WTC11 (cell line): ENCODE data around the gene GIPC3. TPM values are rescaled to one million over a fixed set of nuclear protein-coding genes. Genes with fewer than 3 reads are reported as not detected.

Experiments used
- ATAC-seq: fragments of 200-7000 bp; cut with Tn5 transposase; 2 replicates; pipeline ENCODE4 v1.10.0; 2021; ENCODE audit warnings: mild to moderate bottlenecking, moderate library complexity
- CTCF ChIA-PET: fragments of 300-600 bp; sonication (Branson Sonifier 250); formaldehyde crosslinking; loops from one replicate; lab custom pipeline; 2021; ENCODE audit warnings: antibody characterized with exemption; lab: Charles Lee
- POLR2A ChIA-PET: fragments of 350-600 bp; sonication (Branson Sonifier 250); formaldehyde crosslinking; loops from one replicate; lab custom pipeline; 2021; ENCODE audit warnings: antibody characterized with exemption; lab: Charles Lee
- DNase-seq: peaks from one replicate; pipeline ENCODE4 v3.0.0; 2021; ENCODE audit warnings: low spot score
- H3K27ac Mint-ChIP-seq: 2 replicates; pipeline ENCODE4 v1.8.0; 2021; ENCODE audit warnings: mixed read lengths
- H3K27me3 Mint-ChIP-seq: 2 replicates; pipeline ENCODE4 v1.8.0; 2021; ENCODE audit warnings: low read depth, mild to moderate bottlenecking, moderate library complexity, mixed read lengths
- H3K36me3 Mint-ChIP-seq: 2 replicates; pipeline ENCODE4 v1.8.0; 2021; ENCODE audit warnings: mixed read lengths
- H3K4me1 Mint-ChIP-seq: 2 replicates; pipeline ENCODE4 v1.8.0; 2022; ENCODE audit warnings: mixed read lengths
- H3K4me3 Mint-ChIP-seq: 2 replicates; pipeline ENCODE4 v1.8.0; 2021; ENCODE audit warnings: mild to moderate bottlenecking, moderate library complexity, mixed read lengths
- H3K9me3 Mint-ChIP-seq: 2 replicates; pipeline ENCODE4 v1.8.0; 2021; ENCODE audit warnings: mixed read lengths
- ATF1 ChIP-seq: sonication (generic); formaldehyde crosslinking; IDR thresholded peaks from 2 replicates; pipeline ENCODE4 v1.8.1; 2023; ENCODE audit warnings: mild to moderate bottlenecking, moderate library complexity, missing genetic modification reagents
- CBFB ChIP-seq: sonication (generic); formaldehyde crosslinking; IDR thresholded peaks from 2 replicates; pipeline ENCODE4 v1.8.1; 2022; ENCODE audit warnings: mild to moderate bottlenecking, low read depth, missing genetic modification reagents
- FOXK1 ChIP-seq: sonication (generic); formaldehyde crosslinking; IDR thresholded peaks from 2 replicates; pipeline ENCODE4 v1.8.0; 2022; ENCODE audit warnings: mild to moderate bottlenecking, moderate library complexity, missing genetic modification reagents
- FOXP1 ChIP-seq: sonication (generic); formaldehyde crosslinking; IDR thresholded peaks from 2 replicates; pipeline ENCODE4 v1.8.0; 2022; ENCODE audit warnings: missing genetic modification reagents, mild to moderate bottlenecking, moderate library complexity, borderline replicate concordance
- GABPB1 ChIP-seq: sonication (generic); formaldehyde crosslinking; IDR thresholded peaks from 2 replicates; pipeline ENCODE4 v1.8.1; 2023; ENCODE audit warnings: mild to moderate bottlenecking, missing genetic modification reagents
- GTF2I ChIP-seq: fragments of 250-450 bp; sonication (Bioruptor Pico); conservative IDR thresholded peaks from 2 replicates; pipeline ENCODE4 v1.4.0; 2021; ENCODE audit warnings: mild to moderate bottlenecking
- KAT7 ChIP-seq: sonication (generic); formaldehyde crosslinking; IDR thresholded peaks from 2 replicates; pipeline ENCODE4 v1.8.1; 2023; ENCODE audit warnings: missing genetic modification reagents, mild to moderate bottlenecking, borderline replicate concordance
- NR1H2 ChIP-seq: sonication (generic); formaldehyde crosslinking; IDR thresholded peaks from 2 replicates; pipeline ENCODE4 v1.9.0; 2021; ENCODE audit warnings: mild to moderate bottlenecking, moderate library complexity, missing genetic modification reagents
- NR3C1 ChIP-seq: sonication (generic); formaldehyde crosslinking; conservative IDR thresholded peaks from 2 replicates; pipeline ENCODE4 v1.8.1; 2023; ENCODE audit warnings: low read depth, mild to moderate bottlenecking, missing genetic modification reagents
- RELA ChIP-seq: sonication (generic); formaldehyde crosslinking; IDR thresholded peaks from 2 replicates; pipeline ENCODE4 v1.8.1; 2022; ENCODE audit warnings: missing genetic modification reagents, mild to moderate bottlenecking, borderline replicate concordance
- ZNF219 ChIP-seq: sonication (generic); formaldehyde crosslinking; IDR thresholded peaks from 2 replicates; pipeline ENCODE4 v1.8.0; 2023; ENCODE audit warnings: missing genetic modification reagents, mild to moderate bottlenecking, borderline replicate concordance
- total RNA-seq: library from RNA; stranded (reverse); gene quantifications from 3 replicates; pipeline ENCODE4 v1.2.3, GENCODE V29; 2021
- TF ChIP-seq, protein P1 (sequence below): sonication (generic); formaldehyde crosslinking; IDR thresholded peaks from 2 replicates; pipeline ENCODE4 v1.8.1; 2023; ENCODE audit warnings: mild to moderate bottlenecking, missing genetic modification reagents, moderate library complexity
- TF ChIP-seq, protein P2 (sequence below): sonication (generic); formaldehyde crosslinking; IDR thresholded peaks from 2 replicates; pipeline ENCODE4 v1.8.0; 2023; ENCODE audit warnings: mild to moderate bottlenecking, missing genetic modification reagents
- TF ChIP-seq, protein P3 (sequence below): sonication (generic); formaldehyde crosslinking; IDR thresholded peaks from 2 replicates; pipeline ENCODE4 v1.8.0; 2022; ENCODE audit warnings: mild to moderate bottlenecking, missing genetic modification reagents
- TF ChIP-seq, protein P4 (sequence below): sonication (generic); formaldehyde crosslinking; IDR thresholded peaks from 2 replicates; pipeline ENCODE4 v1.8.0; 2022; ENCODE audit warnings: missing genetic modification reagents
- TF ChIP-seq, protein P5 (sequence below): sonication (generic); formaldehyde crosslinking; IDR thresholded peaks from 2 replicates; pipeline ENCODE4 v1.8.1; 2023; ENCODE audit warnings: mild to moderate bottlenecking, missing genetic modification reagents
- TF ChIP-seq, protein P6 (sequence below): sonication (generic); formaldehyde crosslinking; IDR thresholded peaks from 2 replicates; pipeline ENCODE4 v1.8.1; 2022; ENCODE audit warnings: missing genetic modification reagents, borderline replicate concordance
- TF ChIP-seq, protein P7 (sequence below): fragments of 250-450 bp; sonication (Bioruptor Pico); IDR thresholded peaks from 2 replicates; pipeline ENCODE4 v1.8.0; 2021; ENCODE audit warnings: mild to moderate bottlenecking
- TF ChIP-seq, protein P8 (sequence below): fragments of 250-450 bp; sonication (Bioruptor Pico); IDR thresholded peaks from 2 replicates; pipeline ENCODE4 v1.9.0; 2021; ENCODE audit warnings: mild to moderate bottlenecking, borderline replicate concordance

The GIPC3 gene
- total RNA-seq, 1 experiment from 2014 or later = 1.0 TPM

DNA sequence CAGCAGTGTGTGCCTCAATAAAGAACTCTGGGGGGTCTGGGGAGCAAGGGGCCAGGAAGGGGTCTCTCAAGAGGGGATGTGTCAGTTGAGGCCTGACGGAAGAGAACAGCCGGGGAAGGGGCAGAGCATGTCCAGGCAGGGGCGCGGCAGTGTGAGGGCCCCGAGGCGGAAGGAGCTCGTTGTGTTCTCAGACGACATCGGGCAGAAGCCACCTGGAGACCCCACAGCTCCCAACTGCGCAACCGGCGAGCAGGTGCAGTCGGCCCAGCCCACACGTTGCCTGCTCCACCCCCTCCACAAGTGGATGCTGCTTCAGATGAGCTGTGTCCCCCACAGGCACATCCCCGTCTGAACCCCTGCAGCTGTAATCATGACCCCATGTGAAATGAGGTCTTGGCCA lies 36.4 kb downstream of the GIPC3 start (continued):
- TF ChIP-seq ATF1 (CRISPR knock-in tag) (no peak), FOXP1 (no peak), RELA (CRISPR knock-in tag) (no peak), NR1H2 (CRISPR knock-in tag) (no peak)
- TF ChIP-seq, protein P1, sequence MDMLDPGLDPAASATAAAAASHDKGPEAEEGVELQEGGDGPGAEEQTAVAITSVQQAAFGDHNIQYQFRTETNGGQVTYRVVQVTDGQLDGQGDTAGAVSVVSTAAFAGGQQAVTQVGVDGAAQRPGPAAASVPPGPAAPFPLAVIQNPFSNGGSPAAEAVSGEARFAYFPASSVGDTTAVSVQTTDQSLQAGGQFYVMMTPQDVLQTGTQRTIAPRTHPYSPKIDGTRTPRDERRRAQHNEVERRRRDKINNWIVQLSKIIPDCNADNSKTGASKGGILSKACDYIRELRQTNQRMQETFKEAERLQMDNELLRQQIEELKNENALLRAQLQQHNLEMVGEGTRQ (CRISPR knock-in tag) = no peak
- TF ChIP-seq, protein P2, sequence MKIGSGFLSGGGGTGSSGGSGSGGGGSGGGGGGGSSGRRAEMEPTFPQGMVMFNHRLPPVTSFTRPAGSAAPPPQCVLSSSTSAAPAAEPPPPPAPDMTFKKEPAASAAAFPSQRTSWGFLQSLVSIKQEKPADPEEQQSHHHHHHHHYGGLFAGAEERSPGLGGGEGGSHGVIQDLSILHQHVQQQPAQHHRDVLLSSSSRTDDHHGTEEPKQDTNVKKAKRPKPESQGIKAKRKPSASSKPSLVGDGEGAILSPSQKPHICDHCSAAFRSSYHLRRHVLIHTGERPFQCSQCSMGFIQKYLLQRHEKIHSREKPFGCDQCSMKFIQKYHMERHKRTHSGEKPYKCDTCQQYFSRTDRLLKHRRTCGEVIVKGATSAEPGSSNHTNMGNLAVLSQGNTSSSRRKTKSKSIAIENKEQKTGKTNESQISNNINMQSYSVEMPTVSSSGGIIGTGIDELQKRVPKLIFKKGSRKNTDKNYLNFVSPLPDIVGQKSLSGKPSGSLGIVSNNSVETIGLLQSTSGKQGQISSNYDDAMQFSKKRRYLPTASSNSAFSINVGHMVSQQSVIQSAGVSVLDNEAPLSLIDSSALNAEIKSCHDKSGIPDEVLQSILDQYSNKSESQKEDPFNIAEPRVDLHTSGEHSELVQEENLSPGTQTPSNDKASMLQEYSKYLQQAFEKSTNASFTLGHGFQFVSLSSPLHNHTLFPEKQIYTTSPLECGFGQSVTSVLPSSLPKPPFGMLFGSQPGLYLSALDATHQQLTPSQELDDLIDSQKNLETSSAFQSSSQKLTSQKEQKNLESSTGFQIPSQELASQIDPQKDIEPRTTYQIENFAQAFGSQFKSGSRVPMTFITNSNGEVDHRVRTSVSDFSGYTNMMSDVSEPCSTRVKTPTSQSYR (CRISPR knock-in tag) = no peak
- TF ChIP-seq, protein P3, sequence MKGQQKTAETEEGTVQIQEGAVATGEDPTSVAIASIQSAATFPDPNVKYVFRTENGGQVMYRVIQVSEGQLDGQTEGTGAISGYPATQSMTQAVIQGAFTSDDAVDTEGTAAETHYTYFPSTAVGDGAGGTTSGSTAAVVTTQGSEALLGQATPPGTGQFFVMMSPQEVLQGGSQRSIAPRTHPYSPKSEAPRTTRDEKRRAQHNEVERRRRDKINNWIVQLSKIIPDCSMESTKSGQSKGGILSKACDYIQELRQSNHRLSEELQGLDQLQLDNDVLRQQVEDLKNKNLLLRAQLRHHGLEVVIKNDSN (CRISPR knock-in tag) = no peak
- TF ChIP-seq, protein P4, sequence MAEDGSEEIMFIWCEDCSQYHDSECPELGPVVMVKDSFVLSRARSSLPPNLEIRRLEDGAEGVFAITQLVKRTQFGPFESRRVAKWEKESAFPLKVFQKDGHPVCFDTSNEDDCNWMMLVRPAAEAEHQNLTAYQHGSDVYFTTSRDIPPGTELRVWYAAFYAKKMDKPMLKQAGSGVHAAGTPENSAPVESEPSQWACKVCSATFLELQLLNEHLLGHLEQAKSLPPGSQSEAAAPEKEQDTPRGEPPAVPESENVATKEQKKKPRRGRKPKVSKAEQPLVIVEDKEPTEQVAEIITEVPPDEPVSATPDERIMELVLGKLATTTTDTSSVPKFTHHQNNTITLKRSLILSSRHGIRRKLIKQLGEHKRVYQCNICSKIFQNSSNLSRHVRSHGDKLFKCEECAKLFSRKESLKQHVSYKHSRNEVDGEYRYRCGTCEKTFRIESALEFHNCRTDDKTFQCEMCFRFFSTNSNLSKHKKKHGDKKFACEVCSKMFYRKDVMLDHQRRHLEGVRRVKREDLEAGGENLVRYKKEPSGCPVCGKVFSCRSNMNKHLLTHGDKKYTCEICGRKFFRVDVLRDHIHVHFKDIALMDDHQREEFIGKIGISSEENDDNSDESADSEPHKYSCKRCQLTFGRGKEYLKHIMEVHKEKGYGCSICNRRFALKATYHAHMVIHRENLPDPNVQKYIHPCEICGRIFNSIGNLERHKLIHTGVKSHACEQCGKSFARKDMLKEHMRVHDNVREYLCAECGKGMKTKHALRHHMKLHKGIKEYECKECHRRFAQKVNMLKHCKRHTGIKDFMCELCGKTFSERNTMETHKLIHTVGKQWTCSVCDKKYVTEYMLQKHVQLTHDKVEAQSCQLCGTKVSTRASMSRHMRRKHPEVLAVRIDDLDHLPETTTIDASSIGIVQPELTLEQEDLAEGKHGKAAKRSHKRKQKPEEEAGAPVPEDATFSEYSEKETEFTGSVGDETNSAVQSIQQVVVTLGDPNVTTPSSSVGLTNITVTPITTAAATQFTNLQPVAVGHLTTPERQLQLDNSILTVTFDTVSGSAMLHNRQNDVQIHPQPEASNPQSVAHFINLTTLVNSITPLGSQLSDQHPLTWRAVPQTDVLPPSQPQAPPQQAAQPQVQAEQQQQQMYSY = no peak
- TF ChIP-seq, protein P5, sequence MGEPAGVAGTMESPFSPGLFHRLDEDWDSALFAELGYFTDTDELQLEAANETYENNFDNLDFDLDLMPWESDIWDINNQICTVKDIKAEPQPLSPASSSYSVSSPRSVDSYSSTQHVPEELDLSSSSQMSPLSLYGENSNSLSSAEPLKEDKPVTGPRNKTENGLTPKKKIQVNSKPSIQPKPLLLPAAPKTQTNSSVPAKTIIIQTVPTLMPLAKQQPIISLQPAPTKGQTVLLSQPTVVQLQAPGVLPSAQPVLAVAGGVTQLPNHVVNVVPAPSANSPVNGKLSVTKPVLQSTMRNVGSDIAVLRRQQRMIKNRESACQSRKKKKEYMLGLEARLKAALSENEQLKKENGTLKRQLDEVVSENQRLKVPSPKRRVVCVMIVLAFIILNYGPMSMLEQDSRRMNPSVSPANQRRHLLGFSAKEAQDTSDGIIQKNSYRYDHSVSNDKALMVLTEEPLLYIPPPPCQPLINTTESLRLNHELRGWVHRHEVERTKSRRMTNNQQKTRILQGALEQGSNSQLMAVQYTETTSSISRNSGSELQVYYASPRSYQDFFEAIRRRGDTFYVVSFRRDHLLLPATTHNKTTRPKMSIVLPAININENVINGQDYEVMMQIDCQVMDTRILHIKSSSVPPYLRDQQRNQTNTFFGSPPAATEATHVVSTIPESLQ = no peak
- TF ChIP-seq, protein P6, sequence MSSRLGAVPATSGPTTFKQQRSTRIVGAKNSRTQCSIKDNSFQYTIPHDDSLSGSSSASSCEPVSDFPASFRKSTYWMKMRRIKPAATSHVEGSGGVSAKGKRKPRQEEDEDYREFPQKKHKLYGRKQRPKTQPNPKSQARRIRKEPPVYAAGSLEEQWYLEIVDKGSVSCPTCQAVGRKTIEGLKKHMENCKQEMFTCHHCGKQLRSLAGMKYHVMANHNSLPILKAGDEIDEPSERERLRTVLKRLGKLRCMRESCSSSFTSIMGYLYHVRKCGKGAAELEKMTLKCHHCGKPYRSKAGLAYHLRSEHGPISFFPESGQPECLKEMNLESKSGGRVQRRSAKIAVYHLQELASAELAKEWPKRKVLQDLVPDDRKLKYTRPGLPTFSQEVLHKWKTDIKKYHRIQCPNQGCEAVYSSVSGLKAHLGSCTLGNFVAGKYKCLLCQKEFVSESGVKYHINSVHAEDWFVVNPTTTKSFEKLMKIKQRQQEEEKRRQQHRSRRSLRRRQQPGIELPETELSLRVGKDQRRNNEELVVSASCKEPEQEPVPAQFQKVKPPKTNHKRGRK = no peak

DNA sequence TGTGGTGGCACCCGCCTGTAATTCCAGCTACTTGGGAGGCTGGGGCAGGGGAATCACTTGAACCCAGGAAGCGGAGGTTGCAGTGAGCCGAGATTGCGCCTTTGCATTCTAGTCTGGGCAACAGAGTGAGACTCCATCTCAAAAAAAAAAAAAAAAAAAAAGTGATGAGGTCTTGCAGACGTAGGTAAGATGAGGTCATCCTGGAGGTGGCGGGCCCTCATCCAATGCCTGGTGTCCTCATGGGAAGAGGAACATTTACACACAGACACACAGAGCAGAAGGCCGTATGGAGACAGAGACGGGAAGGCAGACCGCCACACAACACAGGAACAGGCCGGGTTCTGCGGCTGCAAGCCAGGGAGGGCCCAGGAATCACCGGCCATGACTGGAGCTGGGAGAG lies 36.9 kb downstream of the GIPC3 start:
- H3K4me1 Mint-ChIP-seq = peaks cover 6% of the 10 kb centered on the region
- H3K4me3 Mint-ChIP-seq = no peak overlapping the region
- peaks cover 5% of the 10 kb centered on the region for H3K36me3 Mint-ChIP-seq
- ATAC-seq (no peak), DNase-seq (no peak)
- POLR2A ChIA-PET = interaction anchor here (0.8 kb wide), 1 partner anchor 44 kb away, joined by 4 read pairs; no protein-coding TSS in a partner anchor
- H3K9me3 Mint-ChIP-seq = no peaks in the 10 kb centered on the region
- no peak overlapping the region for H3K27ac Mint-ChIP-seq
- CTCF ChIA-PET = interaction anchor here (0.9 to 1.5 kb wide), 3 partner anchors 10 to 88 kb away, joined by 3 to 5 read pairs (median 3); no protein-coding TSS in a partner anchor
- no peaks in the 10 kb centered on the region for H3K27me3 Mint-ChIP-seq
- TF ChIP-seq CBFB (no peak), NR3C1 (CRISPR knock-in tag) (no peak), FOXK1 (CRISPR knock-in tag) (no peak), KAT7 (no peak), ZNF219 (no peak), GTF2I (CRISPR knock-in tag) (no peak), GABPB1 (CRISPR knock-in tag) (no peak)
- TF ChIP-seq, protein P7, sequence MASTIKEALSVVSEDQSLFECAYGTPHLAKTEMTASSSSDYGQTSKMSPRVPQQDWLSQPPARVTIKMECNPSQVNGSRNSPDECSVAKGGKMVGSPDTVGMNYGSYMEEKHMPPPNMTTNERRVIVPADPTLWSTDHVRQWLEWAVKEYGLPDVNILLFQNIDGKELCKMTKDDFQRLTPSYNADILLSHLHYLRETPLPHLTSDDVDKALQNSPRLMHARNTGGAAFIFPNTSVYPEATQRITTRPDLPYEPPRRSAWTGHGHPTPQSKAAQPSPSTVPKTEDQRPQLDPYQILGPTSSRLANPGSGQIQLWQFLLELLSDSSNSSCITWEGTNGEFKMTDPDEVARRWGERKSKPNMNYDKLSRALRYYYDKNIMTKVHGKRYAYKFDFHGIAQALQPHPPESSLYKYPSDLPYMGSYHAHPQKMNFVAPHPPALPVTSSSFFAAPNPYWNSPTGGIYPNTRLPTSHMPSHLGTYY (CRISPR knock-in tag) = no peak
- TF ChIP-seq, protein P8, sequence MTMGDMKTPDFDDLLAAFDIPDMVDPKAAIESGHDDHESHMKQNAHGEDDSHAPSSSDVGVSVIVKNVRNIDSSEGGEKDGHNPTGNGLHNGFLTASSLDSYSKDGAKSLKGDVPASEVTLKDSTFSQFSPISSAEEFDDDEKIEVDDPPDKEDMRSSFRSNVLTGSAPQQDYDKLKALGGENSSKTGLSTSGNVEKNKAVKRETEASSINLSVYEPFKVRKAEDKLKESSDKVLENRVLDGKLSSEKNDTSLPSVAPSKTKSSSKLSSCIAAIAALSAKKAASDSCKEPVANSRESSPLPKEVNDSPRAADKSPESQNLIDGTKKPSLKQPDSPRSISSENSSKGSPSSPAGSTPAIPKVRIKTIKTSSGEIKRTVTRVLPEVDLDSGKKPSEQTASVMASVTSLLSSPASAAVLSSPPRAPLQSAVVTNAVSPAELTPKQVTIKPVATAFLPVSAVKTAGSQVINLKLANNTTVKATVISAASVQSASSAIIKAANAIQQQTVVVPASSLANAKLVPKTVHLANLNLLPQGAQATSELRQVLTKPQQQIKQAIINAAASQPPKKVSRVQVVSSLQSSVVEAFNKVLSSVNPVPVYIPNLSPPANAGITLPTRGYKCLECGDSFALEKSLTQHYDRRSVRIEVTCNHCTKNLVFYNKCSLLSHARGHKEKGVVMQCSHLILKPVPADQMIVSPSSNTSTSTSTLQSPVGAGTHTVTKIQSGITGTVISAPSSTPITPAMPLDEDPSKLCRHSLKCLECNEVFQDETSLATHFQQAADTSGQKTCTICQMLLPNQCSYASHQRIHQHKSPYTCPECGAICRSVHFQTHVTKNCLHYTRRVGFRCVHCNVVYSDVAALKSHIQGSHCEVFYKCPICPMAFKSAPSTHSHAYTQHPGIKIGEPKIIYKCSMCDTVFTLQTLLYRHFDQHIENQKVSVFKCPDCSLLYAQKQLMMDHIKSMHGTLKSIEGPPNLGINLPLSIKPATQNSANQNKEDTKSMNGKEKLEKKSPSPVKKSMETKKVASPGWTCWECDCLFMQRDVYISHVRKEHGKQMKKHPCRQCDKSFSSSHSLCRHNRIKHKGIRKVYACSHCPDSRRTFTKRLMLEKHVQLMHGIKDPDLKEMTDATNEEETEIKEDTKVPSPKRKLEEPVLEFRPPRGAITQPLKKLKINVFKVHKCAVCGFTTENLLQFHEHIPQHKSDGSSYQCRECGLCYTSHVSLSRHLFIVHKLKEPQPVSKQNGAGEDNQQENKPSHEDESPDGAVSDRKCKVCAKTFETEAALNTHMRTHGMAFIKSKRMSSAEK (CRISPR knock-in tag) = no peak
